A549 (cell line): ENCODE data around the gene MTHFSD. TPM values are rescaled to one million over a fixed set of nuclear protein-coding genes. Genes with fewer than 3 reads are reported as not detected.

Source experiments
- ATAC-seq, 2 experiments: fragments of 200-7000 bp in 1 of 2; fragments of >200 bp in 1 of 2; cut with Nextera tagmentation in 1 of 2; cut with Tn5 transposase in 1 of 2; 3 replicates each; pipeline versions ENCODE4 v1.8.0 to v1.9.1; 2018 to 2020; ENCODE audit warnings: mild to moderate bottlenecking in 1 of 2, moderate library complexity in 1 of 2
- CTCF ChIA-PET: fragments of 300-600 bp; sonication (Branson Sonifier 250); formaldehyde crosslinking; extraction: SDS; loops from one replicate; lab custom pipeline; 2021; ENCODE audit warnings: antibody characterized with exemption, inconsistent platforms; lab: Yijun Ruan, JAX
- POLR2A ChIA-PET: fragments of 350-600 bp; formaldehyde crosslinking; extraction: SDS; loops from one replicate; lab custom pipeline; 2021; ENCODE audit warnings: antibody characterized with exemption, inconsistent platforms; lab: Yijun Ruan, JAX
- DNase-seq, 2 experiments: peaks; one replicate each; pipeline versions ENCODE4 v3.0.0 to v3.0.0-alpha.2; 2011 to 2016; ENCODE audit warnings: low read depth in 1 of 2, low spot score in 1 of 2
- FAIRE-seq: peaks from 2 replicates; lab custom pipeline; 2011; peaks lifted over from hg19 to GRCh38; lab: Jason Lieb, UNC
- H3K27ac ChIP-seq, 2 experiments: fragments of >200 bp; sonication (Bioruptor Twin); formaldehyde crosslinking; 3 replicates each; pipeline ENCODE4 v1.5.1; 2016 to 2017
- H3K4me1 ChIP-seq: fragments of >200 bp; sonication (Bioruptor Twin); formaldehyde crosslinking; 3 replicates; pipeline ENCODE4 v1.6.1; 2016
- H3K4me2 ChIP-seq: fragments of >200 bp; sonication (Bioruptor Twin); formaldehyde crosslinking; 3 replicates; pipeline ENCODE4 v1.6.1; 2016
- H3K4me3 ChIP-seq: fragments of >200 bp; sonication (Bioruptor Twin); formaldehyde crosslinking; 3 replicates; pipeline ENCODE4 v1.5.1; 2016
- H3K9me3 ChIP-seq: fragments of >200 bp; sonication (Bioruptor Twin); formaldehyde crosslinking; 3 replicates; pipeline ENCODE4 v1.6.1; 2016
- CHD2 ChIP-seq: fragments of 150-350 bp; IDR thresholded peaks from 2 replicates; pipeline ENCODE4 v1.6.1; 2014; ENCODE audit warnings: low read length; ENCODE audit not compliant: partially characterized antibody
- CHD4 ChIP-seq: fragments of 200-600 bp; sonication (generic); IDR thresholded peaks from 2 replicates; pipeline ENCODE4 v1.6.1; 2016; ENCODE audit warnings: antibody characterized with exemption, mild to moderate bottlenecking, borderline replicate concordance
- FOXS1 ChIP-seq: fragments of 250-450 bp; sonication (Bioruptor Pico); IDR thresholded peaks from 2 replicates; pipeline ENCODE4 v1.5.0; 2020; ENCODE audit warnings: mild to moderate bottlenecking, moderate library complexity
- JUN ChIP-seq, 2 experiments: fragments of >200 bp; sonication (Bioruptor Twin); formaldehyde crosslinking; IDR thresholded peaks; 2 replicates in 1 of 2; 3 replicates in 1 of 2; pipeline ENCODE4 v1.6.1; 2016 to 2017
- KDM1A ChIP-seq: fragments of 200-600 bp; sonication (generic); IDR thresholded peaks from 2 replicates; pipeline ENCODE4 v1.6.1; 2016; ENCODE audit warnings: low read depth, mild to moderate bottlenecking
- KDM5A ChIP-seq: fragments of 200-600 bp; sonication (generic); IDR thresholded peaks from 2 replicates; pipeline ENCODE4 v1.6.1; 2016; ENCODE audit warnings: antibody characterized with exemption, mild to moderate bottlenecking
- NR3C1 ChIP-seq: fragments of >200 bp; sonication (Bioruptor Twin); formaldehyde crosslinking; IDR thresholded peaks from 3 replicates; pipeline ENCODE4 v1.6.1; 2017
- PHF8 ChIP-seq: fragments of 200-600 bp; sonication (generic); IDR thresholded peaks from 2 replicates; pipeline ENCODE4 v1.6.1; 2016; ENCODE audit warnings: low read depth, mild to moderate bottlenecking, antibody characterized with exemption, moderate library complexity, borderline replicate concordance
- RFX5 ChIP-seq: fragments of 450-650 bp; IDR thresholded peaks from 2 replicates; pipeline ENCODE4 v1.7.1; 2014; ENCODE audit warnings: antibody characterized with exemption, mild to moderate bottlenecking, moderate library complexity
- TP53 ChIP-seq: fragments of 250-450 bp; sonication (Bioruptor Pico); IDR thresholded peaks from 2 replicates; pipeline ENCODE4 v1.5.0; 2021; ENCODE audit warnings: mild to moderate bottlenecking, moderate library complexity
- ZFP36 ChIP-seq: fragments of 450-650 bp; IDR thresholded peaks from 2 replicates; pipeline ENCODE4 v1.6.1; 2014; ENCODE audit warnings: borderline replicate concordance; ENCODE audit not compliant: partially characterized antibody
- WGBS: methylation state at CpG from one replicate; pipeline ENCODE4 v1.1.6; 2017; ENCODE audit errors: missing lambda C conversion rate; 5-methylcytosine and 5-hydroxymethylcytosine counted together
- polyA plus RNA-seq, 4 experiments: library from polyadenylated mRNA; depleted of rRNA in 3 of 4; stranded (reverse); fragments of >200 nt; fragmentation: RNase III in 1 of 4; extraction: RNeasy Plus Mini Kit Qiagen cat#74134 plus additional on column Dnase treatment in 1 of 4; gene quantifications; 2 replicates in 3 of 4; 3 replicates in 1 of 4; pipeline ENCODE4 v1.2.3, GENCODE V29; 2011 to 2017
- TF ChIP-seq, protein P1 (sequence below): fragments of >200 bp; sonication (Bioruptor Twin); formaldehyde crosslinking; IDR thresholded peaks from 2 replicates; pipeline ENCODE4 v1.6.1; 2016
- TF ChIP-seq, protein P2 (sequence below): fragments of 450-650 bp; IDR thresholded peaks from 2 replicates; pipeline ENCODE4 v1.6.1; 2014; ENCODE audit warnings: antibody characterized with exemption
- TF ChIP-seq, protein P3 (sequence below): fragments of 200-600 bp; sonication (generic); IDR thresholded peaks from 2 replicates; pipeline ENCODE4 v1.6.1; 2016; ENCODE audit warnings: antibody characterized with exemption, mild to moderate bottlenecking, moderate library complexity

The MTHFSD gene
- polyA plus RNA-seq, 2 of the 4 experiments (the other 2 are of a cell fraction) = 13.1 to 16.9 TPM

DNA sequence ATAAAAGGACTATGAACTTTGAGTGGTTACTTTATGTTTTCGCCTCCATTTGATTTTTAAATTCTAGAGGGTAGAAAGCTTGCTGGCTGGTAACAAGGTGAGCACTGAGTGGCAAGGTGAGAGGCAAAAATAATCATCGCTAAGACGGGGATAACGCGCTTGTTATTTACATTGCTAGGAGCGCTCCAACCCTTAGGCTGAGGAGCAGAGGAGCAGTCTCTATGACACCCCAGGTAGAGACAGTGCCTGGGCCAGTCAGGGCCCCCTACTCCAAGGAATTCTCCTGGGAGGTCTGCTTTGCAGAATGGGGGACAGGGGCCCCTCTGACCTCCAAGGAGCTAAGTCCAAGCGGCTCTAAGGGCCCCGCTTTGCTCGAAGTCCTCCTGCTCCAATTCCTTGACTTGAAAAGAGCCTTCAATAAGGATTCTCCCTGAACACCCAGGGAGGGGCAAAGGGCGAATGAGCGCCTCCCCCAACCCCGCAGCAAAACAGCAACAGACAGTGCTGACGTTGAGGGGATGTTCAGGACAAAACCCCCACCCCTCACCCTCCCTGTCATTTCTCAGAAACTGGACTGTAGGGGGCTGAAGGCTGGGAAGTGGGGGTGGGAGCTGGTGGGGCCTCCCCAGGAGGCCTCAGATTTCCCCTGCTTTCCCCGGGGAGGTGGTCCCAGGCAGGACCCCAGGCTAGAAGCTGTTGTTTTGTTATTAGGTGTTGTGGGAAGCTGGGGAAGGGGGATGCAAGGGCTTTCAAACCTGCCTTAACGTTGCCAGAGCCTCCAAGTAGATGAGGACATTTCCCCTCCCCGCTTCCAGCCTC lies 54.9 kb downstream of the MTHFSD start:
- Histone ChIP-seq H3K9me3 (no peaks in the 10 kb centered on the region), H3K27ac (no peak overlapping the region), H3K4me3 (no peak overlapping the region), H3K4me1 (no peaks in the 10 kb centered on the region), H3K4me2 (no peak overlapping the region)
- ChIA-PET CTCF (interaction anchor here (1.3 to 2.7 kb wide), 2 partner anchors 17 to 20 kb away, joined by 3 to 18 read pairs; no protein-coding TSS in a partner anchor), POLR2A (no interaction called here)
- FAIRE-seq (no peak), DNase-seq (no peak), ATAC-seq (no peak)
- WGBS = 18% methylated on average over 16 of the region's 16 CpGs
- TF ChIP-seq, protein P1, sequence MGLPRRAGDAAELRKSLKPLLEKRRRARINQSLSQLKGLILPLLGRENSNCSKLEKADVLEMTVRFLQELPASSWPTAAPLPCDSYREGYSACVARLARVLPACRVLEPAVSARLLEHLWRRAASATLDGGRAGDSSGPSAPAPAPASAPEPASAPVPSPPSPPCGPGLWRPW = no peak
- no peak for TF ChIP-seq RFX5
- TF ChIP-seq KDM1A = no peak
- TF ChIP-seq CHD4 = no peak
- no peak for TF ChIP-seq ZFP36

DNA sequence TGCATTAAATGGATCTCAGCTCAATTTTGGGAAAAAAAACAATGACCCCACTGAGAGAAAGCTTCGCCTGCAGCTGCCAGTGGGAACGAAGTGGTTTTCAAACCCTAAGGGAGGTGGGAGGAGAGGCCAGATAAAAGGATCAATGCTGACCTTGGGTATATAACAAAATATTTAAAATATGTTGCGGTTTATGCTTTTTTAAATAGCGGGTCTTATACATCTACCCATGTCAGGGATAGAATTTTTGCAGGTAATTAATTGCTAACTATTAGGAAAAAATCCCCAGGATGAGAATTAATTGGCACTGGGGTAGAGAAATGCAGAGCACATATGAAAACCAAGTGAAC lies 55.6 kb downstream of the MTHFSD start:
- CTCF ChIA-PET = interaction anchor here (0.7 to 2.7 kb wide), 4 partner anchors 18 to 428 kb away, joined by 3 to 18 read pairs (median 3); no protein-coding TSS in a partner anchor

DNA sequence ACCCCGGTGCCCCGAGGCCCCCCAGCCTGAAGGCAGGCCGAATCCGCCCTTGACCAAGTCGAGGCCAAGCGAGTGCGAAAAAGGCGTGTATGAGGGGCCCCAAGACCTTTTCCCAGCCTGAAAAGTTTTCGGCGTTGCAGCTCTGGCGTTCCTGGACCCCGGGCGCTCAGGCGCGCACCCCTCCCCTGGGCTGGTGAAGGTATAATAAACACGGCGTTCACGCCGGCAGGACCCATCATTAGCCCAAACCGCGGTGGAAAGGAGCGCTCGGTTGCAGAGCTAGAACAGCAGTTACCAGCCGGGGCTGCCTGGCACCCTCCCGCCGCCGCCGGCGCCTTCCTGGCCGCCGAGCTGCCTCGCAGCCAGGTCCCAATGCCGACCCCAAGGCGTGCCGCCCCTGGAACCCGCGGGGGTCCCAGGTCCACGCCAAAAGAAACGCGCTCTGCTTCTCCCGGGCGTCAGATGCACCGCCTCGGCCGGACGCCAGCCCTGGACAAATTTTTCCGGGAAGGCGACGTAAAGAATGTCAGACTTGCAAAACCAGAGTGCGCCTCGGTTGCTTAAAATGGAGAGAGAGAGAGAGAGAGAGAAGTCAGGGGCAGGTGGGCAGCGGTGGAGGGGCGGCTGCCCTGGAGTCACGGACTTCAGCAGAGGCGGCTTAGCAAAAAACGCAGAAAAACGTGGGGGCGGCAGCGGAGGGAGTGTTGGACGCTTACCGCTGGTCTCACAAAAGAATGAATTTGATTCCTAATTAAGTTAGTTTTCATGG lies 56.2 kb downstream of the MTHFSD start:
- DNase-seq (no peak), ATAC-seq (peak in 1 of 2 experiments; percentile 22; a peak in 1 of 6 replicates), FAIRE-seq (no peak)
- ChIA-PET CTCF (interaction anchor here (0.7 to 0.8 kb wide), 2 partner anchors 245 to 427 kb away, joined by 3 read pairs; no protein-coding TSS in a partner anchor), POLR2A (no interaction called here)
- peak overlapping the region; percentile 46 for H3K4me2 ChIP-seq
- TF ChIP-seq PHF8 (no peak), CHD2 (no peak), FOXS1 (CRISPR knock-in tag) (no peak), NR3C1 (no peak), KDM5A (no peak)
- TF ChIP-seq, protein P2, sequence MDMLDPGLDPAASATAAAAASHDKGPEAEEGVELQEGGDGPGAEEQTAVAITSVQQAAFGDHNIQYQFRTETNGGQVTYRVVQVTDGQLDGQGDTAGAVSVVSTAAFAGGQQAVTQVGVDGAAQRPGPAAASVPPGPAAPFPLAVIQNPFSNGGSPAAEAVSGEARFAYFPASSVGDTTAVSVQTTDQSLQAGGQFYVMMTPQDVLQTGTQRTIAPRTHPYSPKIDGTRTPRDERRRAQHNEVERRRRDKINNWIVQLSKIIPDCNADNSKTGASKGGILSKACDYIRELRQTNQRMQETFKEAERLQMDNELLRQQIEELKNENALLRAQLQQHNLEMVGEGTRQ = no peak
- TF ChIP-seq, protein P3, sequence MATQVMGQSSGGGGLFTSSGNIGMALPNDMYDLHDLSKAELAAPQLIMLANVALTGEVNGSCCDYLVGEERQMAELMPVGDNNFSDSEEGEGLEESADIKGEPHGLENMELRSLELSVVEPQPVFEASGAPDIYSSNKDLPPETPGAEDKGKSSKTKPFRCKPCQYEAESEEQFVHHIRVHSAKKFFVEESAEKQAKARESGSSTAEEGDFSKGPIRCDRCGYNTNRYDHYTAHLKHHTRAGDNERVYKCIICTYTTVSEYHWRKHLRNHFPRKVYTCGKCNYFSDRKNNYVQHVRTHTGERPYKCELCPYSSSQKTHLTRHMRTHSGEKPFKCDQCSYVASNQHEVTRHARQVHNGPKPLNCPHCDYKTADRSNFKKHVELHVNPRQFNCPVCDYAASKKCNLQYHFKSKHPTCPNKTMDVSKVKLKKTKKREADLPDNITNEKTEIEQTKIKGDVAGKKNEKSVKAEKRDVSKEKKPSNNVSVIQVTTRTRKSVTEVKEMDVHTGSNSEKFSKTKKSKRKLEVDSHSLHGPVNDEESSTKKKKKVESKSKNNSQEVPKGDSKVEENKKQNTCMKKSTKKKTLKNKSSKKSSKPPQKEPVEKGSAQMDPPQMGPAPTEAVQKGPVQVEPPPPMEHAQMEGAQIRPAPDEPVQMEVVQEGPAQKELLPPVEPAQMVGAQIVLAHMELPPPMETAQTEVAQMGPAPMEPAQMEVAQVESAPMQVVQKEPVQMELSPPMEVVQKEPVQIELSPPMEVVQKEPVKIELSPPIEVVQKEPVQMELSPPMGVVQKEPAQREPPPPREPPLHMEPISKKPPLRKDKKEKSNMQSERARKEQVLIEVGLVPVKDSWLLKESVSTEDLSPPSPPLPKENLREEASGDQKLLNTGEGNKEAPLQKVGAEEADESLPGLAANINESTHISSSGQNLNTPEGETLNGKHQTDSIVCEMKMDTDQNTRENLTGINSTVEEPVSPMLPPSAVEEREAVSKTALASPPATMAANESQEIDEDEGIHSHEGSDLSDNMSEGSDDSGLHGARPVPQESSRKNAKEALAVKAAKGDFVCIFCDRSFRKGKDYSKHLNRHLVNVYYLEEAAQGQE = no peak
- no peak overlapping the region for H3K27ac ChIP-seq
- WGBS = 23% methylated on average over 39 of the region's 61 CpGs
- H3K4me1 ChIP-seq = no peaks in the 10 kb centered on the region
- H3K9me3 ChIP-seq = no peaks in the 10 kb centered on the region
- H3K4me3 ChIP-seq = peak overlapping the region; percentile 17; the same call in 1 of the 3 replicates

More for the DNA sequence above, 55.6 kb downstream of the MTHFSD start:
- no peak for FAIRE-seq
- Histone ChIP-seq H3K27ac (no peak overlapping the region), H3K4me1 (no peaks in the 10 kb centered on the region)
- POLR2A ChIA-PET = no interaction called here
- TF ChIP-seq TP53 (no peak), JUN (IDR thresholded peaks at IDR 0.05) (no peak)
- TF ChIP-seq, all 56 proteins: peak for 0
- Histone ChIP-seq H3K9me3 (no peaks in the 10 kb centered on the region), H3K4me2 (no peak overlapping the region), H3K4me3 (no peak overlapping the region)
- DNase-seq (no peak), ATAC-seq (no peak)
- WGBS = 25% methylated on average over 4 of the region's 4 CpGs
